CD4-positive, alpha-beta T cell treated with Interleukin-2 at 100 ng/mL for 4 hours (primary cell): ENCODE measurements around the gene GRB14.
"Not testable (repeated sequence)": the region's sequence is repeated elsewhere in the genome, so short reads cannot be mapped to it uniquely, and the experiment has no call there.

ENCODE experiments used
- DNase-seq: peaks from one replicate; pipeline ENCODE4 v3.0.0-alpha.2; 2020; ENCODE audit warnings: low spot score

The GRB14 gene

DNA sequence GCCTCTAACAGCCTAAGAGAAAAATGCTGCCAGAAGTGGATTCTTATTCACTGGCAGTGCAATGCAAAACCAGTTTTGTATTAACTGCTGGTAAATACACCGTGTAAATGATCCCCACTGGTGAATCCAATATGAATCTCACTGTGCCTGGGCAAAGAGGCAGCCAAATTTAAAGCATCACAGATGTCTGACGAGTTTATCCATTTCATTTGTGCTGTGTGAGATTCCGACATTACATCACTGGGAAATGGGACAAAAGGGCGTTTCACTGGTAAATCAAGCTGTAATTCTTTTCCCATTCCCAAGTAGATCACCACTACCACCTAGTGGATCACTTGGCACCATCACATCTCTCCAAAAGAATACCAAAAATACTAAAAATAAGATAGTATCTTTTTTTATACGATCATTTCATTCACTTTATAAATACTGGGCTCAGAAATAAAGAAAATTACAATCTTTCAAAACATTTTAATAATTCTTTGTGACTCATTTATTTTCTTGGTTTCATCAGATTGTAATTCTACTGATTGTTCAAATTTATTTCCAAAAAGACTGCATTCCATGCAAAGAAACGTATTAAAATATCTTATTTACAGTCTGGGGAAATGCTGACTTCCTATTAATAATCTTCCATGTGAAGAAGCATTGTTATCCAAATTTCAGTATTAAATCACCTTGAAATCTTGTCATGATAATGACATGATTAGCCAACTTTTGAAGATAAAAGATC is 125.6 kb downstream of the GRB14 start:
- no peak for DNase-seq

DNA sequence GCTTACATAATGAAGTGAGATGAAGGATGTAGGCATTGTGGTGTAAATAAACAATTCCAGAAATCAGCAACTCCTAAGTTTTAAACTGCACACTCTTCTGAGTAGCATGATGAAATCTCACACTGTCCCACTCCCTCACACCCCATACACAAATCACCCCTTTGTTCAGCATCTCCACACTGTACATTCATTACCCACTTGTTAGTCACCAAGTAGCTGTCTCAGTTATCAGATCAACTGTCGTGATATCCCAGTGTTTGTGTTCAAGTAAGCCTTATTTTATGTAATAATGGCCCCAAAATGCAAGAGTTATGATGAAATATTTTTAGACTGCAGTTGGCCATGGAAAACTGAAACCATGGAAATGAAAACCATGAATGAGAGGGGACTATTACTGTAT is 135.7 kb downstream of the GRB14 start:
- DNase-seq: no peak

DNA sequence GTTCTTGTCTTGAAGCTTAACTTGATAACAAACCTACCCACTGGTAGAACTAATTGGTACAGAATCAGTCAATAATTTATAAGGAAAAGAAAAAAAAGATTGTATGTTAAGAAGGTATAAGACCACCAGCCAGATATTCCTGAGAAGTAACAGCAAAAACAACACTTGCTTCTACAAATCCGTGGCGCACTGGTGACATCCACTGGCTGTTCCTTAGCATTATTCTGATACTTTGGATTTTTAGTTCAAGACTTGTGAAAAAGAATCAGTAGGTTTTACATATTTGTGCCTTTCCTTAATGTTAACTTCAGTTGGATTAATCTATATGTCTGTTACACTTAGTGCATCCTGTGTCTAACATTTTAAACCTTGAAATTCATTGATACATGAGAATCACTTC is 141.8 kb downstream of the GRB14 start:
- DNase-seq: no peak

DNA sequence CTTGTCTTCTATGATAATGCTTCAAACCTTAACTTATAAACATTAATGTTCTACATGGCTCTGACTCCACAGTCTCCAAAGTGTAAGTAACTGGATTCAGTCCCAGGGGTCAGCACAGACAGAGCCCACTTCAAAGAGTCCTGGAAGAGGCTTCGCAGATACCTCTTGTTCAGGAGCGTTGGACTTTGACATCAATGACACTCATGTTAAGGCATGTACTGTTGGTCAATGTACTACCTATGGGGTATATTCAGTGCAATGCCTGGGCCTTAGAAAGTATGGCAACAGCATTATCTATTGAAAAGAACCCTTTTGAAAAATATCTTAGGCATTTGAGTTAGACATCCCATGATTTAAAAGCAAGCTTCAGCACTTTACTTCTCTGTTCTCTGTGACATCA is 143.1 kb downstream of the GRB14 start:
- no peak for DNase-seq

DNA sequence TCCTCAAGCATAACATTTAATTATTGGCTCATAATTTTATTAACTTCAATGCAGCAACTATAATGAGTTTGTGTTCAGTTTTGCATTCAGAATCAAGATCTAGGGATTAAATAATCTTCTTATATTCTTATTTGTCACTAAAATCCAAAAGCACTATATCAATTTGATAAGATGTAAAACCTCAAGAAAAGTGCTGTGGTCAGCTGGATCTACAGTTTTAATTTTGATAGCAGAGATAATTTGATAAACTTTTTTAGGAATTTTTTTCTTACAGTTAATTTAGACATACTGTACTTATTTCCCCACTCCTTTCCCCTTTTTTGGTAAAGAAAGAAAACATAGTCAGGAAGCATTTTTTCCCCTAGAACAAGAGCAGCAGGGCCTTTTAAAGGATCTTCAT is 146.4 kb downstream of the GRB14 start:
- DNase-seq: no peak

DNA sequence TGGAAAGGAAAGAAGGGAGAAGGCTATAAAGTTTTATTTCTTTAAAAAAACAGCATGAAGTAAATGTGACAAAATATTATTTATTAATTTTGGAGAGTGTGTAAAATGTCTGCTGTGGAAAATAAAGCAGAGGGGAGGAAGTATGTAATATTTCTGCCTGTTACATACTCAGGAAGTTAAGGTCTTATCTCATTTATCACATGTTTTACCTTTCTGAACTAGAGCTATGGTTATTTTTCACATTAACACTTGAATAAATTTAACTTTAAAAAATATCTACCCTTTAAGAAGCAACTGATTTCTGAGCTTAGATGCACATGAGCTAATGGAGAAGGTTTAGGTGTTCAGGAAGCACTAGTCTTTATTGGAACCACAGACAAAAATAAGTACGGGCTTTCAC is 148.3 kb downstream of the GRB14 start:
- DNase-seq: no peak

DNA sequence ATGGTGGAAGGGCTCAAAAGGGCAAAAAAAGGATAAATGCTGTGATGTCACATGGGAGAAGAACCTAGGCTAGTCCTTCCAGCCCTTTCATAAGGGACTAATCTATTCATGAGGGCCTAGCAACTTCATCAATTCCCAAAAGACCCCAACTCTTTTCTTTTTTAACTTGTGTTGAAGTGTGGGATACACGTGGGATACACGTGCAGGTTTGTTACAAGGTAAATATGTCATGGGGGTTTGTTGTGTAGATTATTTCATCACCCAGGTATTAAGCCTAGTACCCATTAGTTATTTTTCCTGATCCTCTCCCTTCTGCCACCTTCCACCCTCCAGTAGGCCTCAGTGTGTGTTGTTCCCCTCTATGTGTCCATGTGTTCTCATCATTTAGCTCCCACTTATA is 156.2 kb downstream of the GRB14 start:
- DNase-seq: not testable (repeated sequence)

DNA sequence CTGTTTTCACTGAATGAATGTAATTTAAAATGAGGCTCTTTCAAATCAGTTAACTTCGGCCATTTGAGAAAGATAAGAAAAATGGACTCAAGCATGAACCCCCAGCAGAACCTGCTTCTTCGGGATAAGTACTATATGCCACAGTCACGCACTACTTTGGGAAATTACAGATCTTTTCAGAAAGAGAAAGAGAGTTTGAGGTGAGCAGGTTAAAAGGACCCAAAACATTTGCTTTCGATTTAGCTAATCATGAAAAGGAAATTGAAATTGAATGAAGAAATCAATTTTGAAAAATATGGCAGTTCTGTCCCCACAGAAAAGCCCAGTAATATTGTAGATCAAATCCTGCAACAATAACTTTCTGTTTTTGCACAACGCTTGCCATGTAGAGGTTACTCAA is 156.9 kb downstream of the GRB14 start:
- no peak for DNase-seq

DNA sequence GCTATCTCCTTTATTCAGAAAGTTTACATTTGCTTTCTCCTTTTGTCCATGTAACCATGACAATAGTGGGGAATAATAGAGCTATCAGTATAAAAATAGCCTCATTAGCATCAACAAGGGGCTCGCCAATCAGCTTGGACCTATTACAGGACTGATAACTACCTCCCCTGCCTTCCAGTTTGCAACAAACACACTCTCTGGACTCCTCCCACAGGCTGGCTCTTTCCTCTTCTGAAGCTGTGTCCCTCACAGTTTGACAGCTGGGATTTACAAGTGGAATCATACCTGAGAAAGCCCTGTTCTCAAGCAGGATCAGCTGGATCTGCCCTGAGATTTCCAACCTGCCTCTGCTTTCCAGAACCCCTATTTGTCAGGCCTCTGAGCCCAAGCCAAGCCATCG is 162.5 kb downstream of the GRB14 start:
- no peak for DNase-seq

DNA sequence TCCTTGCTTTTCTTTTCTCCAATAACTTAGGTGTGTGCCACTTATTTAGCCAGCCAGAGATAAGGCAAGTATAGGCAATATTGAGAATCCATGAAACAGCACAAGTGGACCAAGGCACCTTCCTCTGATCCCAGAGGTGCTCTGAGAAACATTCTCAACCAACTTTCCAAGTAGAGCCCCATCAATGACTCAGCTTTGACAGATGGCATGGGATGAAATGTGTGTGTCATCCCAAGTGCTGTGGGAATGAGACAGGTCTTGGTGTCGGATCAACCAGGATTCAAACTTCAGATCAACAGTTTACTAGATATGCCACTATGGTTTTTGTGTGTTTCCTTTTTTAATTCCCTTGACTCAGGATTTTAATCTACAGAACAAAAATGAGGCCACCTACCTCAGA is 164.0 kb downstream of the GRB14 start:
- no peak for DNase-seq

DNA sequence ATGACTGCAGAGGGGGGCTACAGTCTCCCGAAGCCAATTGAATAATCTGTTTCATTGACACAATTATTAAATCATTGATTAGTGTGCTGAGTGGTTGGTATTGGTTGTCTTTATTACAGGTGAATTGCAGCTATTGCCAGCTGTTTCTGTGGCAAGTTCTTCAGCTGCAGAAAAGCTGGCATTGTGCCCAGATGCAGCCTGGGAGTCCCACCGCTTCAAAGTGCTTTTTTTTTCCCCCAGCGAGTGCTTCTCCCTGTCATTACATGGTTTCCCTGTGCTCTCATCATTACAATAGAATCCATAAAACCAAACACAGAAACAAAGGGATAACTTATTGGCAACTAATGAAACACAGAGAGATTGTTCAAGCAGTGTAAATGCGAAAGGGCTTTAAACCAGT is 164.7 kb downstream of the GRB14 start:
- DNase-seq: no peak

DNA sequence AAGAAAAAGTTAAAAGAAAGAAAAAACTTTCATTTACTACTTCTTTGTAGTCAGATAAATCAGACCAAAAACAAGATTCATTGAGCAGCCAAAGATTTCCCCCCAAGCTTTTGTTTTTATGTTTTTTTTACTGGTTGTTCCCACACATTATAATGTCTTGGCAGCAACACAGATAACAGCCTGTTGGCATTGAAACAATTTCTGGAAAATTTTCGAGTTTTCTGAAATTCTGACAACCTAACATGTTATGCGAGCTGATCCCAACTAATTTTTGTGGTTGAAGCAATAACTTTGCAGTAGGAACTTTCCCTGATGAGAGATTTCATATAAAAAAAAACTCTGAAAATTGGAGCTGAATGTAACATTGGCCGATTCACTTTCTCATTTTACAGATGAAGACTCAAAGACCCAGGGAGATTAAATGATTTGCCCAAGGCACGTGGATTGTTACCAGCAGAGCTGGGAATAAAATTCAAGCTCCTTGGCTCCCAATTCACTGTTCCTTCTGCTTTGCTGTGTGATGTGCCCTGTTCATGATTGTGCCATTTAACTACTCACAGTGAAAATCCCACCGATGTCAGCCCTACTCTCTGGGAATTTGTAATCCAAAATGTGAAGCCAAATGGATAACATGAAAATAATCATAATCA is 167.5 kb downstream of the GRB14 start:
- DNase-seq: no peak

DNA sequence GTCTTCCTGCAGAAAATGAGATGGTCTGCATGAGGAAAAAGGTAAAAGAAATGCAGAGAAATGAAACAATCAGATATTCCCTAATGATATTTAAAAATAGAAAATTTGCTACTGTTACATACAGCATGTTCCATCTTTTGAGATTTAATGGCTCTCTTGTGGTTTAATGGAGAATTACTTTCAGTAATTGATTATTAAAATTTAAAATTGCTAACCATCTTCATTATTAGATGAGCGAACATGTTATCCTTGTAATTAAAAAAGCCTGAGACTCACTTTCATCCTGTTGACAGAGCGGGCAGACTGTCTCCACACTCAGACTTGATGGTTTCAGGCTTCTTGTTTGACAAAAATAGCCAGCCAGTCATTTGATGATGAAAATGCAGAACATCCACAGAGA is 171.0 kb downstream of the GRB14 start:
- DNase-seq: no peak

DNA sequence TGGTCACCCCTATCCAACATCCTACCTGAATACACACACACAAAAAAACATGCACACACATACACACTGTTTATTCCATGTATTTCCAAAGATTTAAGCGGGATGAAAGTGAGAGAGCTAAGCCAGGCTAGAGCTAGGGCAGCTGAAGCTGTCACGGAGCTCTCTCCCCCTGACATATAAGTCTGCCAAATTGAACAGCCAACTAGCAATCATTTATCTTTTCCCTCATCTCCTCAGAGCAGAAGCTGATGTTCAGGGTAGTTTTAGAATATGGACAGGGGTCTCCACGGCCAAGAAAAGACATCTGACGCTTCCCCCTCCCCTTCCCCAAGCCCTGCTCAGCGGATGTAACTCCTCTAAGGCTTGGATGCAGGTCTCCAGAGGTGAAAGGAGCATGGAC is 171.6 kb downstream of the GRB14 start:
- DNase-seq: no peak

DNA sequence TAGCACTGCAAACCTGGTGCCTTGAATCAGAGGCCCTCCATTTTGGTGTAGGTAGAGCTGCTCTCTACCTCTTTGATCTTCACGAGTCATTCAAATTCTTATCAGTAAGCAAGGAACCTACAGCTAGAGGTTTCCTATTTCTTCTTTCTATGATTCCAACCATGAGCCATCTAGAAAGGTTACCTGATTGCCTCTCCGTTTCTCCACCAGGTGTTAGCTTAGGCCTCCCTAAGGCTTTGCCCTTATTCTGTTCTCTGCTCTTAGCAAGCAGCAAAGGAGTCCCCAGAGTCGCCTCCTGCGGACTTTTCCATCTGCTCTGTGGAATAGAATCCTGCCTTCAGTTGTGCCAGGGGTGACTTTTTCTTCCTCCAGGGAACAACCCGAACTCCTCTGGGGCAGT is 173.6 kb downstream of the GRB14 start:
- no peak for DNase-seq
